GM12872 (cell line): ENCODE data around the gene SPG7.

Experiments
- CTCF ChIP-seq: IDR thresholded peaks from 3 replicates; pipeline ENCODE4 v1.5.1; 2011; ENCODE audit warnings: low read depth, mild to moderate bottlenecking, low read length, moderate library complexity; ENCODE audit not compliant: insufficient read depth

The SPG7 gene

GRCh38 chr16:89605186-89605970 lies 97.2 kb downstream of the SPG7 start:
- no peak for TF ChIP-seq CTCF

GRCh38 chr16:89606006-89606405 lies 97.8 kb downstream of the SPG7 start:
- no peak for TF ChIP-seq CTCF
